Mesenchymal stem cell (in vitro differentiated cells and primary cell): ENCODE data around the gene GAN.

Experiments used
- DNase-seq: peaks from one replicate; pipeline ENCODE4 v3.0.0-alpha.2; 2013
- H2AFZ ChIP-seq: one replicate; pipeline ENCODE4 v1.6.1; 2013; ENCODE audit warnings: low read depth, mild to moderate bottlenecking, control low read depth, inconsistent platforms, low read length, moderate library complexity
- H2AK5ac ChIP-seq: 2 replicates; pipeline ENCODE4 v1.6.1; 2013; ENCODE audit warnings: low read length, moderate library complexity, mild to moderate bottlenecking, inconsistent platforms; ENCODE audit not compliant: severe bottlenecking
- H2BK120ac ChIP-seq: one replicate; pipeline ENCODE4 v1.6.1; 2013; ENCODE audit warnings: low read depth, mild to moderate bottlenecking, inconsistent platforms, low read length, moderate library complexity
- H2BK12ac ChIP-seq, 2 experiments: one replicate each; pipeline ENCODE4 v1.6.1; 2013; ENCODE audit warnings: inconsistent platforms in 2 of 2, low read length in 2 of 2, mild to moderate bottlenecking in 2 of 2, moderate library complexity in 2 of 2, control low read depth in 1 of 2
- H2BK15ac ChIP-seq: one replicate; pipeline ENCODE4 v1.6.1; 2013; ENCODE audit warnings: mild to moderate bottlenecking, low read depth, inconsistent platforms; ENCODE audit not compliant: poor library complexity, severe bottlenecking
- H2BK5ac ChIP-seq: 2 replicates; pipeline ENCODE4 v1.6.1; 2013; ENCODE audit warnings: low read depth, mild to moderate bottlenecking, low read length, control low read depth, inconsistent platforms; ENCODE audit not compliant: poor library complexity, severe bottlenecking
- H3K14ac ChIP-seq, 2 experiments: one replicate each; pipeline ENCODE4 v1.6.1; 2013; ENCODE audit warnings: inconsistent platforms in 2 of 2, low read length in 2 of 2, control low read depth in 1 of 2, mild to moderate bottlenecking in 1 of 2, moderate library complexity in 1 of 2
- H3K18ac ChIP-seq, 2 experiments: one replicate each; pipeline ENCODE4 v1.6.1; 2013; ENCODE audit warnings: inconsistent platforms in 2 of 2, low read length in 2 of 2, control low read depth in 1 of 2, low read depth in 1 of 2, mild to moderate bottlenecking in 1 of 2
- H3K23ac ChIP-seq, 2 experiments: one replicate each; pipeline ENCODE4 v1.6.1; 2013; ENCODE audit warnings: inconsistent platforms in 2 of 2, low read length in 2 of 2, mild to moderate bottlenecking in 2 of 2, moderate library complexity in 2 of 2, control low read depth in 1 of 2
- H3K27ac ChIP-seq: 2 replicates; pipeline ENCODE4 v1.5.1; 2013; ENCODE audit warnings: mild to moderate bottlenecking, moderate library complexity, low read length, control low read depth, inconsistent platforms; ENCODE audit not compliant: poor library complexity, severe bottlenecking
- H3K27me3 ChIP-seq, 2 experiments: 2 replicates each; pipeline versions ENCODE4 v1.6.1 to v1.7.0; 2013; ENCODE audit warnings: low read length in 2 of 2, mild to moderate bottlenecking in 2 of 2, moderate library complexity in 2 of 2, control low read depth in 1 of 2, inconsistent platforms in 1 of 2; ENCODE audit not compliant: control insufficient read depth in 1 of 2, insufficient read depth in 1 of 2
- H3K36me3 ChIP-seq, 2 experiments: 2 replicates each; pipeline versions ENCODE4 v1.6.1 to v1.7.0; 2013; ENCODE audit warnings: low read length in 2 of 2, control low read depth in 1 of 2, inconsistent platforms in 1 of 2, low read depth in 1 of 2, mild to moderate bottlenecking in 1 of 2; ENCODE audit not compliant: insufficient read depth in 2 of 2, control insufficient read depth in 1 of 2
- H3K4ac ChIP-seq, 2 experiments: one replicate each; pipeline ENCODE4 v1.6.1; 2013; ENCODE audit warnings: inconsistent platforms in 2 of 2, low read length in 2 of 2, mild to moderate bottlenecking in 2 of 2, moderate library complexity in 2 of 2, control low read depth in 1 of 2, low read depth in 1 of 2
- H3K4me1 ChIP-seq: 2 replicates; pipeline ENCODE4 v1.6.1; 2013; ENCODE audit warnings: low read depth, low read length, control low read depth; ENCODE audit not compliant: control insufficient read depth, insufficient read depth
- H3K4me2 ChIP-seq: 2 replicates; pipeline ENCODE4 v1.6.1; 2013; ENCODE audit warnings: low read length, mild to moderate bottlenecking, inconsistent platforms; ENCODE audit not compliant: poor library complexity, severe bottlenecking
- H3K4me3 ChIP-seq, 2 experiments: 2 replicates each; pipeline versions ENCODE4 v1.5.1 to v1.7.0; 2013; ENCODE audit warnings: low read length in 2 of 2, mild to moderate bottlenecking in 2 of 2, control low read depth in 1 of 2, low read depth in 1 of 2; ENCODE audit not compliant: insufficient read depth in 1 of 2
- H3K79me1 ChIP-seq: replicated peaks from 2 replicates; pipeline ENCODE4 v1.6.1; 2013; ENCODE audit warnings: mild to moderate bottlenecking, control low read depth, low read length, inconsistent platforms; ENCODE audit not compliant: poor library complexity, severe bottlenecking
- H3K9ac ChIP-seq: 2 replicates; pipeline ENCODE4 v1.7.0; 2013; ENCODE audit warnings: mild to moderate bottlenecking, low read length, moderate library complexity
- H3K9me3 ChIP-seq: 2 replicates; pipeline ENCODE4 v1.7.0; 2013; ENCODE audit warnings: mild to moderate bottlenecking, low read length; ENCODE audit not compliant: control insufficient read depth
- H4K8ac ChIP-seq: one replicate; pipeline ENCODE4 v1.6.1; 2013; ENCODE audit warnings: inconsistent platforms, mild to moderate bottlenecking, low read length, moderate library complexity
- H4K91ac ChIP-seq: one replicate; pipeline ENCODE4 v1.6.1; 2013; ENCODE audit warnings: mild to moderate bottlenecking, low read length, inconsistent platforms
- WGBS: methylation state at CpG from one replicate; pipeline ENCODE4 v1.1.7; 2013; ENCODE audit warnings: mixed read lengths; 5-methylcytosine and 5-hydroxymethylcytosine counted together

GAN gene

GRCh38 chr16:81286190-81286589 is 28.6 kb upstream of the GAN start:
- Histone ChIP-seq H3K4ac (no peak overlapping the region), H2BK120ac (no peak overlapping the region), H3K18ac (no peak overlapping the region), H2BK15ac (no peak overlapping the region), H2AK5ac (no peak overlapping the region), H3K27me3 (peaks cover under 1 to 6% of the 10 kb centered on the region in 2 experiments), H3K79me1 (no peaks in the 10 kb centered on the region), H4K8ac (no peak overlapping the region), H3K9me3 (no peaks in the 10 kb centered on the region), H4K91ac (no peak overlapping the region), H3K36me3 (no peaks in the 10 kb centered on the region), H2BK12ac (no peak overlapping the region), H3K4me3 (no peak overlapping the region), H3K14ac (no peak overlapping the region), H3K4me1 (no peaks in the 10 kb centered on the region), H2BK5ac (no peak overlapping the region), H3K9ac (no peak overlapping the region), H3K27ac (no peak overlapping the region), H3K4me2 (no peak overlapping the region), H2AFZ (no peak overlapping the region), H3K23ac (no peak overlapping the region)
- WGBS = 100% methylated on average over 1 of the region's 1 CpG
- DNase-seq = no peak

- 90% methylated on average over 9 of the region's 9 CpGs for WGBS
- H2BK5ac ChIP-seq = no peak overlapping the region
- no peak overlapping the region for H2AFZ ChIP-seq
- no peak overlapping the region for H3K23ac ChIP-seq
- no peaks in the 10 kb centered on the region for H3K9me3 ChIP-seq
- H3K4me1 ChIP-seq = no peaks in the 10 kb centered on the region
- H3K79me1 ChIP-seq = no peaks in the 10 kb centered on the region
- peaks cover 3 to 6% of the 10 kb centered on the region in 2 experiments for H3K27me3 ChIP-seq
- H3K18ac ChIP-seq = no peak overlapping the region
- H2BK12ac ChIP-seq = no peak overlapping the region
- H4K8ac ChIP-seq = no peak overlapping the region
- H4K91ac ChIP-seq = no peak overlapping the region
- H3K4me3 ChIP-seq = no peak overlapping the region
- no peak overlapping the region for H3K14ac ChIP-seq
- no peak overlapping the region for H2BK15ac ChIP-seq
- no peaks in the 10 kb centered on the region for H3K36me3 ChIP-seq
- H2AK5ac ChIP-seq = no peak overlapping the region
- DNase-seq = no peak
- no peak overlapping the region for H3K4me2 ChIP-seq
- no peak overlapping the region for H2BK120ac ChIP-seq
- no peak overlapping the region for H3K9ac ChIP-seq
- H3K27ac ChIP-seq = no peak overlapping the region
- peak overlapping the region in 1 of 2 experiments; percentile 12 for H3K4ac ChIP-seq
These were observed 23.6 kb upstream of the GAN start for GRCh38 chr16:81291117-81291516.

GRCh38 chr16:81292936-81293335 is 21.8 kb upstream of the GAN start:
- Histone ChIP-seq H3K27ac (no peak overlapping the region), H3K14ac (no peak overlapping the region), H4K91ac (no peak overlapping the region), H3K23ac (no peak overlapping the region), H3K4me2 (no peak overlapping the region), H2BK120ac (no peak overlapping the region), H3K27me3 (peaks cover under 1 to 3% of the 10 kb centered on the region in 2 experiments), H3K79me1 (no peaks in the 10 kb centered on the region), H2AFZ (no peak overlapping the region), H2BK12ac (no peak overlapping the region), H3K18ac (no peak overlapping the region), H4K8ac (no peak overlapping the region), H3K36me3 (no peaks in the 10 kb centered on the region), H3K4me1 (no peaks in the 10 kb centered on the region), H2AK5ac (no peak overlapping the region), H2BK15ac (no peak overlapping the region), H2BK5ac (no peak overlapping the region), H3K9ac (no peak overlapping the region), H3K4me3 (no peak overlapping the region), H3K4ac (no peak overlapping the region), H3K9me3 (no peaks in the 10 kb centered on the region)
- 87% methylated on average over 4 of the region's 5 CpGs for WGBS
- no peak for DNase-seq

- Histone ChIP-seq H3K14ac (no peak overlapping the region), H3K79me1 (no peaks in the 10 kb centered on the region), H3K9me3 (no peaks in the 10 kb centered on the region), H4K8ac (no peak overlapping the region), H3K36me3 (no peaks in the 10 kb centered on the region), H2BK15ac (no peak overlapping the region), H3K18ac (no peak overlapping the region), H2AK5ac (no peak overlapping the region), H2BK12ac (no peak overlapping the region), H3K4me2 (no peak overlapping the region), H2BK5ac (no peak overlapping the region), H3K4me1 (no peaks in the 10 kb centered on the region), H3K27me3 (peaks cover 0 to 3% of the 10 kb centered on the region in 2 experiments), H2BK120ac (no peak overlapping the region), H3K23ac (no peak overlapping the region), H3K4me3 (no peak overlapping the region), H4K91ac (no peak overlapping the region), H3K27ac (no peak overlapping the region), H3K4ac (no peak overlapping the region), H2AFZ (no peak overlapping the region), H3K9ac (no peak overlapping the region)
- peak; percentile 79 for DNase-seq
- 62% methylated on average over 7 of the region's 11 CpGs for WGBS
These were observed 20.6 kb upstream of the GAN start for GRCh38 chr16:81293909-81294802.
